Ascending aorta (tissue), 2 donors: ENCODE results near the gene GINS3. TPM values are rescaled to one million over a fixed set of nuclear protein-coding genes. Genes with fewer than 3 reads are reported as not detected.

ENCODE experiments used
- DNase-seq, 2 donors: peaks; one replicate each; pipeline ENCODE4 v3.0.0-alpha.2; 2019; ENCODE audit warnings: low spot score in 2 of 2
- H3K27ac ChIP-seq, 2 donors: fragments of 200-600 bp; sonication (generic); one replicate each; pipeline ENCODE4 v1.5.1; 2016 to 2017; ENCODE audit warnings: mild to moderate bottlenecking in 1 of 2
- H3K27me3 ChIP-seq: fragments of 200-600 bp; sonication (generic); one replicate; pipeline ENCODE4 v1.5.1; 2017
- H3K36me3 ChIP-seq, 2 donors: fragments of 200-600 bp; sonication (generic); one replicate each; pipeline ENCODE4 v1.5.1; 2016
- H3K4me1 ChIP-seq, 2 donors: fragments of 200-600 bp; sonication (generic); one replicate each; pipeline ENCODE4 v1.5.1; 2016 to 2017; ENCODE audit warnings: mild to moderate bottlenecking in 1 of 2
- H3K4me3 ChIP-seq, 2 donors: fragments of 200-600 bp; sonication (generic); one replicate each; pipeline ENCODE4 v1.5.1; 2016 to 2017; ENCODE audit warnings: mild to moderate bottlenecking in 1 of 2
- H3K9me3 ChIP-seq, 2 donors: fragments of 200-600 bp; sonication (generic); one replicate each; pipeline ENCODE4 v1.5.1; 2016
- intact Hi-C: fragments of 100-400 bp; cut with DNase I; formaldehyde crosslinking; loops from one replicate; pipeline ENCODE4 v1.15.1; 2023
- total RNA-seq: library from RNA; depleted of rRNA; stranded (reverse); fragments of >200 nt; gene quantifications from one replicate; pipeline ENCODE4 v1.1.0, GENCODE V29; 2016
- TF ChIP-seq, protein P1 (sequence below), 3 experiments: fragments of 200-600 bp in 2 of 3; fragments of 450-650 bp in 1 of 3; sonication (generic) in 2 of 3; IDR thresholded peaks; one replicate each; pipeline ENCODE4 v1.5.1; 2016 to 2019; ENCODE audit warnings: antibody characterized with exemption in 3 of 3, mild to moderate bottlenecking in 1 of 3, moderate library complexity in 1 of 3

GINS3 gene
- total RNA-seq, 1 donor from 2014 or later, result 21.8 TPM

DNA sequence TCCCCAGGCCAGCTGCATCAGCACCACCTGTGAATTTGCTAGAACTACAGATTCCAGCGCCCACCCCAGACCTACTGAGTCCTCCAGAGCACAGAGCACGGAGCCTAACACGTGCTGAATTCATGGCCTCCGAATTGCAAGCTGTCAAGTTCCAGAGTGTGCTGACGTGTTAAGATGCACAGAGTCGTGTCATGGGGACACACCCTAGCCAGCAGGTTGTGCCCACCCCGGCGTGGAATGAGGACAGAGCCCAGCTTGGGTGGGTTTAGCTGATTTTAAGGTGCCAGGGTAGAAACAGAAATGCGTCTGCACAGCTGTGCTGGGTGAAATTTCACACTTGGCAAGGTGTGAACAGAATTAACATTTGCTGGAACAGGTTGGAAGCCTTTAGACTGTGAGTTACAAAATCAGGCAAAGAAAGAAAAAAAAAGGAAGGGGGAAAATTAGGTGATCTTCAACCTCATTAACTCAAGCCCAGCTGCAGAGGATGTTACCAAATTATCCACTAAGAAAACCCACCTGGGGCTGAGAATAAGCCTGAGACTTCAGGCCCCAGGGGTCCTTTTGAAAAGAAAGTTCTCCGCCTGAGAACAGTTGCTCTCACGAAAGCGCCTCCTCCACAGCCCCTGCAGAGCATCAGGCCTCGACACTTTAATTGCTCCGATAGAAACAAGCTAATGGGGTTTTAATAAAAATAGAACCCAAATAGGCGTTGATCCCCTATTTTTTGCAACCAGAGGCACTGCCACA, 27.1 kb downstream of the GINS3 start:
- Histone ChIP-seq H3K9me3 (no peaks in the 10 kb centered on the region), H3K36me3 (no peaks in the 10 kb centered on the region), H3K27me3 (no peaks in the 10 kb centered on the region), H3K4me3 (no peak overlapping the region), H3K27ac (no peak overlapping the region), H3K4me1 (no peaks in the 10 kb centered on the region)
- DNase-seq, result no peak
- TF ChIP-seq, protein P1, sequence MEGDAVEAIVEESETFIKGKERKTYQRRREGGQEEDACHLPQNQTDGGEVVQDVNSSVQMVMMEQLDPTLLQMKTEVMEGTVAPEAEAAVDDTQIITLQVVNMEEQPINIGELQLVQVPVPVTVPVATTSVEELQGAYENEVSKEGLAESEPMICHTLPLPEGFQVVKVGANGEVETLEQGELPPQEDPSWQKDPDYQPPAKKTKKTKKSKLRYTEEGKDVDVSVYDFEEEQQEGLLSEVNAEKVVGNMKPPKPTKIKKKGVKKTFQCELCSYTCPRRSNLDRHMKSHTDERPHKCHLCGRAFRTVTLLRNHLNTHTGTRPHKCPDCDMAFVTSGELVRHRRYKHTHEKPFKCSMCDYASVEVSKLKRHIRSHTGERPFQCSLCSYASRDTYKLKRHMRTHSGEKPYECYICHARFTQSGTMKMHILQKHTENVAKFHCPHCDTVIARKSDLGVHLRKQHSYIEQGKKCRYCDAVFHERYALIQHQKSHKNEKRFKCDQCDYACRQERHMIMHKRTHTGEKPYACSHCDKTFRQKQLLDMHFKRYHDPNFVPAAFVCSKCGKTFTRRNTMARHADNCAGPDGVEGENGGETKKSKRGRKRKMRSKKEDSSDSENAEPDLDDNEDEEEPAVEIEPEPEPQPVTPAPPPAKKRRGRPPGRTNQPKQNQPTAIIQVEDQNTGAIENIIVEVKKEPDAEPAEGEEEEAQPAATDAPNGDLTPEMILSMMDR (IDR thresholded peaks at IDR 0.05), result no peak
- intact Hi-C loops, result no loop called here

DNA sequence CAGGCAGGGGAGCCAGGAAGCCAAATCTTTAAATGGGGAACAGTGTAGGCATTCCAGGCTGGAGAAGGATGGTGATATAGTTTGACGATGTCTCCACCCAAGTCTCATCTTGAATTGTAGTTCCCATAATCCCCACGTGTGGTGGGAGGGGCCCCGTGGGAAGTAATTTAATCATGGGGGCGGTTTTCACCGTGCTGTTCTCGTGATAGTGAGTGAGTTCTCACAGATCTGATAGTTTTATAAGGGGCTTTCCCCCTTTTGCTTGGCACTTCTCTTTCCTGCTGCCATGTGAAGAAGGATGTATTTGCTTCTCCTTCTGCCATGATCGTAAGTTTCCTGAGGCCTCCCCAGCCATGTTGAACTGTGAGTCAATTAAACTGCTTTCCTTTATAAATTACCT, 28.8 kb downstream of the GINS3 start:
- Histone ChIP-seq H3K4me1 (no peaks in the 10 kb centered on the region), H3K27me3 (no peaks in the 10 kb centered on the region), H3K9me3 (no peaks in the 10 kb centered on the region), H3K4me3 (no peak overlapping the region), H3K27ac (no peak overlapping the region), H3K36me3 (no peaks in the 10 kb centered on the region)
- DNase-seq, result no peak
- TF ChIP-seq, protein P1 (IDR thresholded peaks at IDR 0.05), result no peak
- intact Hi-C loops, result no loop called here

DNA sequence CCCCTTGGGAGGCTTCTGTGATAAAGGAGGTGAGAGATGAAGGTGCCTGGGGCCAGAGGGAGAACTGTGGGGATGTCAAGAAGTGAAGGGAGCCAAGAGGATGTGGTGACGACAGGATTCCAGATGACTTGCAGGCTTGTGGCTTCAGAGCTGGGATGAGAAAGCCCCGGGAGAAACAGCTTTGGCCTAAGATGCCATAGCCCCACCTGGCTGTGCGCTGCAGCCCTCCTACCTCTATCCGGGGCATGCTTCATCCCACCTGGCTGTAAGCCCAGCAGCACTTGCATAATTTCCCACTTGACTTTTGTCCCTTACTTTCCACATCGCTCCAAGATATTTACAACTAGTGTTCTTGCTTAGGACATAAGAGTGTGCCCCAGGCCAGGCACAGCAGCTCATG, 29.3 kb downstream of the GINS3 start:
- no peak for DNase-seq
- Histone ChIP-seq H3K4me1 (no peaks in the 10 kb centered on the region), H3K36me3 (no peaks in the 10 kb centered on the region), H3K27me3 (no peaks in the 10 kb centered on the region), H3K9me3 (no peaks in the 10 kb centered on the region), H3K4me3 (no peak overlapping the region), H3K27ac (no peak overlapping the region)
- TF ChIP-seq, protein P1 (IDR thresholded peaks at IDR 0.05), result no peak
- intact Hi-C loops, result no loop called here

DNA sequence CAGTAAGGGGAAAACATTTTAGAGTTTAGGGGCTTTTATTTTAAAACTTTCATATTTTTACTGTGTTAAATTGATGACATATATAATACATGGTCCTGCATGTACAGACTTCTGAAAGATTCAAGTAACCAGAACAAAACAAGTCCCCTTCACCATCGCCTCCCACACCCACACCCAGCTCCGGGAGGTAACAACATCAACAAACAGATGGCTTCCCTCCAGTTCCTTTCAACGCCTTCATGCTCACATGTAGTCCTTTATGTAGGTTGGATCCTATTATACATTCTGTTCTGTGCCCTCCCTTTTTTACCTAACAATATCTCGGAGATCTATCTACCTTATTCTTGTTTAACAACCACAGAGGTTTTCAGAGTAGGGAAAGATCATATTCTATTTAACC, 30.5 kb downstream of the GINS3 start:
- DNase-seq, result no peak
- TF ChIP-seq, protein P1 (IDR thresholded peaks at IDR 0.05), result no peak
- Histone ChIP-seq H3K27me3 (no peaks in the 10 kb centered on the region), H3K9me3 (no peaks in the 10 kb centered on the region), H3K4me3 (no peak overlapping the region), H3K36me3 (no peaks in the 10 kb centered on the region), H3K27ac (no peak overlapping the region), H3K4me1 (no peaks in the 10 kb centered on the region)
- intact Hi-C loops, result no loop called here

DNA sequence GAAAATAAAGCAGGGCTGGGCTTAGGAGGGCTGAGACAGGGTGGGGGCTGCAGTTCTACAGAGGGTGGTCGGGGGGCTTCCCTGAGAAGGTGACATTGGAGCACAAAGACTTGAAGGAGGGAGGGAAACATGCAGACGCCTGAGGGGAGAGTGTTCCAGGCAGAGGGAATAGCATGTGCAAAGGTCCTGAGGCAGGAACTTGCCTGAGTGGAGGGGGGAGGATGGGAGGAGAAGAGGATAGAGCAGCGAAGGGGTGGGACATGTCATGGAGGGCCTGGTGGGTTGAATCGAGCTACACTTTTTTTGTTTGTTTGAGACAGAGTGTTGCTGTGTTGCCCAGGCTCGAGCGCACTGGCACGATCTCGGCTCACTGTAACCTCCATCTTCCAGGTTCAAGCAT, 33.0 kb downstream of the GINS3 start:
- TF ChIP-seq, protein P1 (IDR thresholded peaks at IDR 0.05), result no peak
- H3K4me3 ChIP-seq, result no peak overlapping the region
- H3K4me1 ChIP-seq, result no peaks in the 10 kb centered on the region
- no peaks in the 10 kb centered on the region for H3K27me3 ChIP-seq
- H3K9me3 ChIP-seq, result no peaks in the 10 kb centered on the region
- intact Hi-C loops, result no loop called here
- no peak for DNase-seq
- H3K36me3 ChIP-seq, result no peaks in the 10 kb centered on the region
- H3K27ac ChIP-seq, result no peak overlapping the region
